Activated T-cell treated with anti-CD3 and anti-CD28 coated beads, Interleukin-2, amount 50 U/mL, for 48 hours (primary cell): Measurements from ENCODE around the gene WWOX.
"Not testable (repeated sequence)": the region's sequence is repeated elsewhere in the genome, so short reads cannot be mapped to it uniquely, and the experiment has no call there.

Experiments
- DNase-seq, 2 experiments: peaks; one replicate each; pipeline ENCODE4 v3.0.0-alpha.2; 2020

WWOX gene

DNA sequence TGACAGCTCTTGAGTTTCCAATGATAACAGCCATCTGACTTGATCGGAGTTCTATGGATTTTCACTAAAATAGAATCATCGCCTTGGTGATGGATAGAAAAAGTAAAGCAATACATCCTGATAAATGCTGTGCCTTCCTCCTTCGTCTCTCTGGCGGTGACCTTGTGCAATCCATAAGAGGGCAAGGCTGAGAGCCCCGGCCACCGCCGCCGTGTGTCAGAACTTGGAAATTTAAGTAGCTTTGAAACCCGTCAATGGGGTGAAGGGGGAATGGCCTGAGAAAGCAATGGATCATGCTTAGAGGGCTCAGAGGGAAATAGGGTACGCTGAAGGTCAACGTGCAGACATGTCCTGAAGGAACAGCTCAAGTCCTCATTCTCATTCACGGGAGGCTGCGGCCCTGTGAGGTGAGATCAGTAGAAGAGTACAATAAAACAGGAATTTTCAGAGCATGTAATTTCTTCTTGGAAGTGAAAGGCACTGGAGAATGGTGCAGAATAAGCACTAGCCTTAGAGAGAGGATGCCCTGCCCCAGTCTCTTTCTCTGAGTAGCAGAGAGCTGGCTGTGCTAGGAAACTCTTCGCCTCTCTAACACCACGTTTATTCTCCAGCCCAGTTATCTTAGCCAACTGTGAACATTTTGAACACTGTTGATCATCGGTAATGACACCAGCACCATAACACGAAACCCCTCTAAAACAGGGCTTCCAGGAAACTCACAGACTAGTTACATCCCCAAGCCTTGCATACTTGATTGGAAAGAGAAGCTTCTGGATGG lies 573.5 kb downstream of the WWOX start:
- DNase-seq: no peak

DNA sequence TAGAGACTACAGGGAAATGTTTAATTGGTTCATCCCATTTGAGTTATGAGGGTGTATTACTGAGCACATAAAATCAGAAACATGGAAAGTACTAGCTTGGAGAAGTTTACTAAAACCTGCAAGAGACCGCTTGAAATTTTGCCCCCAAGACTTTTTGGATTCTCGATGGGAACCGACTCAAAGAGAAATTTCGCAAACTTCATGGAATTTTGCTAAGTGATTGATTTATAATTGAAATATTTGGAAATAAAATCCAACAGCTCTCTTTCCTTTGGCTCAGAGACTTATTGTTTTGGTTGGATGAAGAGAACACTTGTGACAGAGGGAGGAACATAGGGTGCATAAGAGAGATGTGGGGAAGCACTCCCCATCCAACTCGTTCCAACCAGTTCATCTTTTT lies 574.4 kb downstream of the WWOX start:
- no peak for DNase-seq

DNA sequence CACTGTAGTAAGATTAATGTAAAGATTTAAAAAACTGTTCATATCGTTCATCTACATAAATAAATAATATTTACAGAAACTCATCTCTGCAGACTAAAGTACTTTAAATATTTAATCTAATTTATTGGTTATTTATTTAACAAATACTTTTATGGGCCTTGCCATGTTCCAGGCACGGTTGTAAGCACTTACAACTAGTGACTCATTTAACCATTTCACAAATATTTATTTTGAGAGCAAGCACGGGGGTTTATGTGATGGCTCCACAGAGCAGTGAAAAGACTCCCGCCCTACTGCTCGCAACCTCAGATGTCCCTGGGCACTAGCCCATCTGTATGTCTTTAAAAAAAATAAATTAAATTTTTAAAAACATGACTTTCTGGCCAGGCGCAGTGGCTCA lies 575.9 kb downstream of the WWOX start:
- DNase-seq: no peak

DNA sequence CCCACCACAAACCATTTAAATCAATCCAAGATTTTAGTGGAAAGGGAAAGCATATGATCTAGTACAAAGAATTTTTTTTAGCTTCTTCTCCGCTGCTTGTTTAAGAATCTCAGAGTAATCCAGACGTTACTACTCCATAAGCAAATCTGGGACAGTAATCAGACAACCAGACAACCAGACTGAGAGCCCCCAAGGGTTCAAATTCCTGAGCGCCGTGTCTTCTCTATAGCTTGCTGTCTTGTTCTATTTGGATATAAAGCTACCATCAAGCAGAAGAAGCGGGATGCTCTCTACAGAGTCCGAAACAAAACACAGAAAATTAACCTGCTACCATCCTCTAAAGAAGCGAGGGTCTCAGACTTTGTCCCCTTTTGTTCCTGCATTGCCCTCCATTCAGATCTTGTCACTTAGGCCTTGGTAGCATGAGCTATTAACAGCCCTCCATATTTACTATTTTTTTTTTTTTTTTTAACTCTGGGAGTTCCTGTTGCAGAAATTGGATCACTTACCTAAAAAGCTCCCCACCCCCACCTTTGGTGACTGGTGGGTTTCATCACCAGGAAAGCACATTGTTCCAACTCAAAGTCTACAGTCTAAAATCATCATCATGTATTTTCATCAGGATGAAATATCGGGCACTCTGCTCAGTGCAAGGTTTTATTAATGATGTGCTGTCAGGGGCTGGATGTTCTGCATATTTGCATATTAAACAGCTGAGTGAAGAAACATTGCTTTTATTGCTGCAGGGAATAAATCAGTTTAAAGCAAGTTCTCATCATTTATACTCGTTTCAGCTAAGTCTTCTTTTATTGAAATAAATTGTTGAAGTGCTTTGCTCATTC lies 576.7 kb downstream of the WWOX start:
- no peak for DNase-seq

DNA sequence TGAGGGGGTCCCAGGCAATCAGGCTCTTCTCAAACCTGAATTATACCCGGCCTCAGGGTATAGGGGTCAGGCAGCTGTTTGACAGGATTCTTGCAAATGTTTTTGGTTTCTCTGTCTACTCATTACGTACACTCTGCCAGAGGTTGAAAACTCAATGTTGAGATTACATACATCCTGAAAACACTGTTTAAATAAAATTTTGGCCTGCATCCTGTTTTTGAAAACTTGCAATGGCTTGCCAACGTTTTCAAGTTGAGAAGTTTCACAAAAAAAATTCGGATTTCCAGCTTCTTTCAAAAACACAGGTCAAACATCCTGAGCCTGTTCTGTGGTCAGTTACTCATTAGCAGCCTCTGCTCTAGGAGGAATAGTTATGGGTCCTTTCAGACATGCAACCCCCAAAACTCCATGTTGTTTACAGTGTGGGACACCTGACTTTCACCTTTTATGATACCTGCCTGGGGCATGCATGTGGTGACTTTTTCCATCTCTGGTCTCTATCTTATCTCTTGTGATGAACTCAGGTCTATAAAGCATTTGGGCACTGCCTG lies 577.8 kb downstream of the WWOX start:
- no peak for DNase-seq

DNA sequence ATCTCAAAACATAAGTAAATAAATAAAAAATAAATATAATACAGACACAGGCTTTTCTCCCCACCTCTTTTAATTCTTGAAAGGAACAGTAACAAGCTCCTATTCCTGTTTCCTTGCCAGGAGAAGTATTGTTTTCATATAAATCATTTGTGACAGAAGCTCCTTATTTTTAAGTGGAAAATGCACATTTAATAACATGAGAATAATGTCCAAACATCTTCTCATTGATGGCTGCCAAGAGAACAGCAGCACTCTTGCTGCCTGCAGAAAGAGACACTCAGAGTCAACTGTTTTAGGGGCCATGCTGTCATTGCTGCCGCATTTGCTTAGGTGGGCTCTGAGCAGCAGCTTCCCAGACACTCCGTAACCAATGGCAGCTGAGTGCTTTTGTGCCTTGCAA lies 580.1 kb downstream of the WWOX start:
- DNase-seq: no peak

DNA sequence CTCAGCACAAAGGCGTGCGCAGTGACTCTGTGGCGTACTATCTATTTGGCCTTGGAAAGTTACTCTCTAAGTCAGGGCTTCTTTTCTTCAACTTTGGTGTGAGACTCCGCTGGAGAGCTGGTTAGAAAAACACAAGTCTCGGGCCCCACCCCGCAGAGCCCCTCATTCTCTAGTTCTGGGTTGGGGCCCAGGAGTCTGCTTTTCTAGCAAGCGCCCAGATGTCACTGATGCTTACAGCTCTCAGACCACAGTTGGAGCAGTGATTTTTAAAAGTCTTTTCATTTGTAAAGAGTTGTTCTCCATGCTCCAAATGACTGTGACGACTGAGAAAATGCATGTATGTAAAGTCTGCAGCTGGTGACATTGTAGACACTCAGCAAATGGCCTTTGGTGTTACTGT lies 582.3 kb downstream of the WWOX start:
- DNase-seq: no peak

DNA sequence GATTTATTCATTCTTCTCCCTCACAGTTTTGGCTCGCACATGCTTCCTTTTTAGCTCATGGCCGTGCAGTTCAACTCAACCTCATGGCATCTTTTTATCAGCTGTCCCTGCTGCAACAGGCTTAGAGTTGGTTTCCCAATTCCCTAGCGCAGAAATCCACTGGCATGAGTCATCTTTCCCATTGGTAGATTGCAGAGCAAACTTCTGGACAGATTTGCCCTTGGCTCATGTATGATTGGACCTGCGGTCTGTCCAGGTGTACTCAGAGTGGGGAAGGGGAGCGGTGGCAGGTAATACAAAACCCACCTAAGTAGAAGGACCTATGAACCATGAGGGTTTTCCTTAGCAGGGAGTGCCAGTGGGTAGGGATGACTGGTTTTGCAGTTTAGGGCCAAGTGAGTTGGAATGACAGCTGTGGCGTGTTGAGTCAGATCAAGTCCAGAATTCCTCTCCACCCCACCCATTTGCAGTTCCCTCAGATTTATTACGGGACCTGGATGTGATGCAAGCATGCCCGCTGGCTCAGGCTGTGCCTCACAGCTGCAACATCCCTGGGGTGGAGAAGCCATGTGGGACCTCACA lies 584.7 kb downstream of the WWOX start:
- DNase-seq: no peak

DNA sequence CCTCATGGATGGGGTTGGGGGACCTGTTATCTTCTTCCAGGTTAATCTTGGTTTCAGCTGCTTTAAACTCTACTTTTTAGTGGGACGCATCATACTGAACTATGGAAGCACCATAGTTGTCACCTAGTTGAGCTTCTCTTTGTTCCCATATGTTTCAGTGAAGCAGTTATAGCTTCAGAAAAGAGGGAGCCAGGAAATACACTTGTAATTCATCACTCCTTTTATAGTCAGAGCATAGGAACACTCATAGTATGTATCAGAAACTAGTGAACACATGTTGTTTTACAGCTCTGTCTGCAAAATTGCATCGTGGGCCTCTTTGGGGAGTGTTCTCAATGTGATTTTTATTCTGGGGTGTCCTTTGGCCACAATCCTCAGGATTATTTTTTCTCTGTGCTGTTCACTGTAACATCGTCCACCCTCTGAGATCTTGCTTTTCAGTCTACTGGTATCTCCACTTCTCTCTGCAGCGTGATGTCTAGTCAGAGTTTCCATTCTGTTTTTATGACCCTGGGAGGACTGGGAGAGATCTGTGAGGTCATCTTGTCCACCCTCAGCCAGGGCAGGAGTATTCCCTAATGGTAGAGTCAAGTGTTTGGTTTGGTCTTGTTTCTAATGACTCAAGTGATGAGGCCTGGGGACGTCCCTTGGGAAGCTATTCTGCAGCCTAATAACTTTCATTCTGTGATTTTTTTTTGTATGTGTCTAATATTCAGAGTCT lies 585.4 kb downstream of the WWOX start:
- DNase-seq: no peak

DNA sequence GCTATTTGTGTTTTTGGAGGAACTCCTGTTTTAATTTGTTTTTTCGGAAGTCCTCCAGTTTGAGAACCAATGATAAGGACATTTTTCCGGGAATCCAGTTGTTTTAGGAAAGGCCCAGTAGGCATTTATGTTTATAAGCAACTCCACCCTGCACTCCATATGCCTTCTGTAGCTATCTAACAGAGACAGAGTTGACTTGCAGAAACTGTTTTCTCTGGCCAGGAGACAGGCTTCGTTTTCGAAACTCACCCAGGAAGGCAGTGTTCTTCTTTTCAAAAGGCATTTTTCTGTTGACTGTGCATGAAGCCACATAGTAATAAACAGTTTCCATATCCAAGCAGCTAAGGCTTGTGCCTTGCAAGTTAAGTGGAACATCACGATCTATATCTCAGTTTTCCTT lies 587.1 kb downstream of the WWOX start:
- DNase-seq: no peak

DNA sequence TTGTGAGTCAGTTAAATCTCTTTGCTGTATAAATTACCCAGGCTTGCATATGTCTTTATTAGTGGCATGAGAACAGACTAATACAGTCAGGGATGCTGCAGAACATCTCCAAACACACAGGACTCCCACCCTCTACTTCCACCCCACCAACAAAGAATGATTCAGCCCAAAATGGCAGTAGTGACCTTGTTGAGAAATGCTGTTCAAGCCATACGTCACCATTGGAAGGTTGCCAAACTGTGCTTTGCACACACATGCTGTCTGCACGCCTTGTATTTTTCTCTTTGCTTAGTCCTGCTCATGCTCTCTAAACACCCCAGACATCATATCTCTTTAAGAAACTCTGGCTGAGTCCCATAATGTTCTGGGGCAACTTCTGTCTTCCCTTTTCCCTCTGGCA lies 589.6 kb downstream of the WWOX start:
- DNase-seq: no peak

DNA sequence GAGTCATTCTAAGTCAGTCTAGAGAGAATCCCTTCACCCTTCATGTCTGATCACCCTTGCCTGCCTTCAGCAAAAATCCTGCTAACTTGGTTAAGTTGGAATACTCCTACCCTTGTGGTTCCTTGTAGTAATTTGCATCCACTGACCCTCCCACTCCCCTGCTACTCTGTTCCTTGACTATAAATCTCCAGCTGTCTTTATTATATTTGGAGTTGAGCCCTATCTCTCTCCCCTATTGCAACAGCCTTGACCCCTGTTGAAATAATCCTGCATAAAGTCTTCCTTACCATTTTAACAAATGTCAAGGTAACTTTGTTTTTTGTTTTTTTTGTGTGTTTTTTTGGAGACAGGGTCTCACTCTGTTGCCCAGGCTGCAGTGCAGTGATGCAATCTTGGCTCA lies 590.1 kb downstream of the WWOX start:
- no peak for DNase-seq

DNA sequence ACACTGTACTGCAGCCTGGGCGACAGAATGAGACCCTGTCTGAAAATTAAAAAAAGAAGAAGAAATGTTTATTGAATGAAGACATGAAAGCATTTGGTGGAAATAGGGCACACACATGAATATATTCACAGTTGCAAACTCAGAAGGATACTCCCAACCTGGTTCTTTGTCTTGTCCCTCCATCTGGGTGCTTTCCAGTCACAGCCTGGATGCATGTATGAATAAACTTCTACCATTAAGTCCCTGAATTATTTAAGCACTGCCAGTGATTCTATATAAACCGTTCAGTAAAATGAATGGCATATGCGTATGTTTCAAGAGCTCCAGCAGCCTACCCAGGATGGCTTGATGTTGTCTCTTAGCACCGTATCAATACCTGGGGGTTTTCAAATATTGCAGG lies 591.1 kb downstream of the WWOX start:
- no peak for DNase-seq

DNA sequence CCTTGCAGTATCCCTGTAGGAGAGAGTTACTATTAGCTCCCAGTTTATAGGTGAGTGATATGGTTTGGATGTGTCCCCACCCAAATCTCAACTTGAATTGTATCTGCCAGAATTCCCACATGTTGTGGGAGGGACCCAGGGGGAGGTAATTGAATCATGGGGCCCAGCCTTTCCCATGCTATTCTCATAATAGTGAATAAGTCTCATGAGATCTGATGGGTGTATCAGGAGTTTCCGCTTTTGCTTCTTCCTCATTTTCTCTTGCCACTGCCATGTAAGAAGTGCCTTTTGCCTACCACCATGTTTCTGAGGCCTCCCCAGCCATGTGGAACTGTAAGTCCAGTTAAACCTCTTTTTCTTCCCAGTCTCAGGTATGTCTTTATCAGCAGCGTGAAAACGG lies 592.3 kb downstream of the WWOX start:
- DNase-seq: not testable (repeated sequence)

DNA sequence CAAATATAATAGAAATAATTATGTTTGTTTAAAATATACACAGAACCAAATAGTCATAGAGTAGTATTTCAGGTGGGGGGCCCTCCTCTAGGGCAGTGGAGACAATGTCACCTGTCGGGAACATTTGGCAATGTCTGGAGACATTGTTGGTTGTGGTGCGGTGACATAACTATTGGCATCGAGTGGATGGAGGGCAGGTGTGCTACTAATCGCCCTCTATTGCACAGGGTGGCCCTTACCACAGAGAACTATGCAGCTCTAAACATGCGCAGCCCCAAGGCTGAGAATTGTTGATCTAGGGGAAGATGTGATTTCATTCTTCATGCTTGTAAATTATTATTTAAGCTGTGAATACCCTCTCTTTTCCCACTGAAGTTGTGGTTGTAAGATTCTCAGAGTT lies 594.0 kb downstream of the WWOX start:
- DNase-seq: no peak

DNA sequence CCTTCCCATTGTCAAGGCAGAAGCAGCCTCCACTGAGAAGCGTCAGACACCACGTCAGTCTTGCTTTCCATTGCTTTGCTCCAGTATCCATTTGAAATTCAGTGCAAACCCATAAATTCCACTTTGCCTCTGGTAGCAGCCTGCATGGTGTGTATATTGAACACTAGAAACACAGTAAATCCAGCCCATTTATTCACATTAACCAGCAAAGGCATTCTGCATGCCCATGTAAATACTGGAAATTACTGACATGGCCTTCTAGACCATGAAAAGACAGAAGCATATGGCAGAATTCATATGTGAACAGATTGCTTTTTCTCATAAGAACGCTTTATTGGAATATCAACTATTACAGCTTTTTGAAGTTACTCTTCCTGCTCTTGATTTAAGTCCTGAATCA lies 595.0 kb downstream of the WWOX start:
- no peak for DNase-seq

DNA sequence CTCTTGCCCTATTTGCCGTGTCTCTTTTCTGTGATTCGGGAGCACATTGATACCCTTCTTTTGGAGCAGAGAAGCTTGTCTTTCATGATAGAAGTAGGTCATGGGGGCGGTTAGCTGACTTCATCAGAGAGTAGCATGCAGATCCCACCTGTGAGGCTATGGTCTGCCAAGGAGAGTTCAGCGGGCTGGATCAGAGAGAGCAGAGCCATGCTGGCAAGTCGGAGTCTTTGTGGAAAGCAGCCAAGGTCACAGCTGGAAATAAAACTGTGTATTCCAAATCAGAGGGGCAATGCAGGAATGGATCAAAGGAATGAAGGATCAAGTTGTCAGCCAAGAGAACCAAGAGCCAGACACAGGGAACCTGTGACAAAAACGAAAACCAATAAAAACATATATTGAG lies 595.9 kb downstream of the WWOX start:
- no peak for DNase-seq

DNA sequence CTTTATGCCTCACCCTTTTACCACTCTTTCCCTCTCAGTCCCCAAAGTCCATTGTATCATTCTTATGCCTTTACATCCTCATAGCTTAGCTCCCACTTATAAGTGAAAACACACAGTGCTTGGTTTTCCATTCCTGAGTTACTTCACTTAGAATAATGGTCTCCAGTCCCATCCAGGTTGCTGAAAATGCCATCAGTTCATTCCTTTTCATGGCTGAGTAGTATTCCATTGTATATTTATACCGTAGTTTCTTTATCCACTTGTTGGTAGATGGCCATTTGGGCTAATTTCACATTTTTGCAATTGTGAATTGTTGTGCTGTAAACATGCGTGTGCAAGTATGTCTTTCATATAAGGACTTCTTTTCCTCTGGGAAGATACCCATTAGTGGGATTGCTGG lies 597.3 kb downstream of the WWOX start:
- DNase-seq: no peak

DNA sequence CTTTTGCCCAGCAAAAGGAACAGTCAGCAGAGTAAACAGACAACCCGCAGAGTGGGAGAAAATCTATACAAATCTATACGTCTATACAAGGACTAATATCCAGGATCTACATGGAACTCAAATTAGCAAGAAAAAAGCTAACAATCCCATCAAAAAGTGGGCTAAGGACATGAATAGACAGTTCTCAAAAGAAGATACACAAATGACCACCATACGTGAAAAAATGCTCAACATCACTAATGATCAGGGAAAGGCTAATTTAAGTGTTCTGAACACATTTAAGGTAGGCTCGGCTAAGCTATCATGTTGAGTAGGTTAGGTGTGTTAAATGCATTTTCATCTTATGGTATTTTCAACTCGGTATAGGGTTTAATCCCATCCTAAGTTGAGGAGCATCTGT lies 598.0 kb downstream of the WWOX start:
- no peak for DNase-seq

DNA sequence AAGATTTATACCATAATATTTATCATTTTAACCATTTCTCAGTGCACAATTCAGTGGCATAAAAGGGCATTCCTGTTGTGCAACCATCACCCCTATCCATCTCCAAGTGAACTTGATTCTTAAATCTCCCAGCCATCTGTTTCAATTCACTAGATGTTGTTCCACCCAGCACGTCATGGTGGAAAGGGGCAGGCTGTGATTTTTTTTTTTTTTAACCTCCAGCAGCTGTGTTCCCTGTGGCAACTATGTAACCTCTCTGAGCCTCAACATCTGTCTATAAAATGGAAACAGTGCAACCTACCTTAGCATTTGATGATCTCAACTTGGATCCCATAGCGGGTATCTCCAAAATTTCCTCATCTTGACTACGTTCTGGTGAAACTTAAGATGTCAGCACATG lies 604.5 kb downstream of the WWOX start:
- no peak for DNase-seq

DNA sequence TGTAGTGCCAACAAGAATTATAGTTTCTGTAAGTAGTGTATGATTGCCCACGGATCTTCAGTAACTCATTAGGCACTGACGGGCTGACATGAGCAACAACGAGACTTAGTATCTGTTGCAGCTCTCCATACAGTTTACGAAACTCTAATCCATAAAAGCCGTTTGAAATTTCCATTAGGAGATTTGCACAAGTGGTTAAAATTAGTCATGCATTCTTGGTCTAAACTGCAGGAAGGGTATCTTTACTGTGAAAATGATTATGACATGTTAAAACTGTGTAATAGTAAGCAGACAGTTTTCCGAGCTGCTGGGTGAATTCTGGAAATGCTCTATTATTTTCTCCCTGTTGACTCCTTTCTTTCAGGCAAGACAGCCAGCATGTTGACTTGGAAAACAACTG lies 605.0 kb downstream of the WWOX start:
- DNase-seq: no peak

DNA sequence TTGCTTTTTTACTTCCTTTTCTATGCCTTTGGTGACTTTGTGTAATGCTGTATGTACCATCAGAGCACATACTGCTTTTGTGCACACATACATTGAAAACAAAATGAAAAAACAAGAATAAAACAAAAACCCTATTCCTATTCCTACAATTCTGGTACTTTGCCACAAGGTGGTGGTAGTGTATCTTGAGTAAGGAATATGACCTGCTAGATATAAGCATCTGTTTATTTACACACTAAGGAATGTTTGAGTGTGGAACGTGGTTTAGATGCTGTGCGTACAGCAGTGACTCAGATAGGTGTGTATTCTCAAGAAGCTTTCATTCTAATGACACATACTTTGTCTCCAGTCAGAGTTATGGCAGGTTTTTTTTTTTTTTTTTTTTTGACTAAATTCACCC lies 606.2 kb downstream of the WWOX start:
- DNase-seq: no peak

DNA sequence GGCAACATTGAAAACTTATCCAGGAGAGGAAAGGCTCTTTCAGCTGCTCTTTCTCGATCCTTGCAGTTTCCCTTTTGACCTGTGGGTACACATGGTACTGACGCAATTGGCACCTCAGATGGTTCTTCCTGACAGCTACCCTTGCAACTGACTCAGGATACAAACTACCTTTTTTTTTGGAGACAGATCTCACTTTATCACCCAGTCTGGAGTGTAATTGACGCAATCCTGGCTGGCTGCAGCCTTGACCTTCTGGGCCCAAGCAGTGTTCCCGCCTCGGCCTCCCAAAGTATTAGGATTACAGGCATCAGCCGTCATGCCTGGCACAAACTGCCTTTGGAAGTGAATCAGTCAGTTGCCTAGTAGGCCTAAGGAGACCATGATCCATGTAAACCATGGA lies 607.2 kb downstream of the WWOX start:
- no peak for DNase-seq
